Fibroblast of lung (primary cell): ENCODE results near the gene LIN52. TPM values are rescaled to one million over a fixed set of nuclear protein-coding genes. Genes with fewer than 3 reads are reported as not detected.

ENCODE experiments used
- DNase-seq, 2 donors: peaks; one replicate each; pipeline versions ENCODE4 v3.0.0 to v3.0.0-alpha.2; 2010; ENCODE audit warnings: low read depth in 2 of 2
- H2AFZ ChIP-seq: 2 replicates; pipeline ENCODE4 v1.5.1; 2012; ENCODE audit warnings: low read length, control low read depth, inconsistent platforms
- H3K27ac ChIP-seq: 2 replicates; pipeline ENCODE4 v1.5.1; 2011; ENCODE audit warnings: low read length, control low read depth; ENCODE audit not compliant: insufficient read depth
- H3K27me3 ChIP-seq: 2 replicates; pipeline ENCODE4 v1.5.1; 2011; ENCODE audit warnings: mild to moderate bottlenecking, low read length; ENCODE audit not compliant: control insufficient read depth, insufficient read depth
- H3K36me3 ChIP-seq: 2 replicates; pipeline ENCODE4 v1.5.1; 2011; ENCODE audit warnings: low read length; ENCODE audit not compliant: control insufficient read depth, insufficient read depth
- H3K4me1 ChIP-seq: 2 replicates; pipeline ENCODE4 v1.5.1; 2011; ENCODE audit warnings: low read length; ENCODE audit not compliant: control insufficient read depth, insufficient read depth; ENCODE audit errors: extremely low read depth
- H3K4me2 ChIP-seq: 2 replicates; pipeline ENCODE4 v1.5.1; 2011; ENCODE audit warnings: low read length, control low read depth; ENCODE audit not compliant: insufficient read depth; ENCODE audit errors: extremely low read depth
- H3K4me3 ChIP-seq, 4 experiments: fragments of 200-600 bp in 1 of 4; sonication (generic) in 1 of 4; replicated peaks in 1 of 4; 2 replicates each; pipeline ENCODE4 v1.5.1; 2011 to 2016; ENCODE audit warnings: low read length in 4 of 4, low read depth in 3 of 4, mild to moderate bottlenecking in 3 of 4, control low read depth in 2 of 4, inconsistent platforms in 1 of 4, mixed read lengths in 1 of 4; ENCODE audit not compliant: insufficient read depth in 1 of 4; ENCODE audit errors: control extremely low read depth in 1 of 4
- H3K79me2 ChIP-seq: 2 replicates; pipeline ENCODE4 v1.5.1; 2012; ENCODE audit warnings: mild to moderate bottlenecking, low read length, inconsistent platforms; ENCODE audit not compliant: control insufficient read depth, insufficient read depth
- H3K9ac ChIP-seq: 2 replicates; pipeline ENCODE4 v1.5.1; 2011; ENCODE audit warnings: mild to moderate bottlenecking, low read length, control low read depth; ENCODE audit not compliant: insufficient read depth
- H3K9me3 ChIP-seq: 2 replicates; pipeline ENCODE4 v1.5.1; 2012; ENCODE audit warnings: low read depth, low read length; ENCODE audit not compliant: control insufficient read depth, insufficient read depth
- H4K20me1 ChIP-seq: 2 replicates; pipeline ENCODE4 v1.5.1; 2011; ENCODE audit warnings: low read length; ENCODE audit not compliant: control insufficient read depth, insufficient read depth; ENCODE audit errors: extremely low read depth
- CTCF ChIP-seq, 2 donors: IDR thresholded peaks in 1 of 2; conservative IDR thresholded peaks in 1 of 2; 1 replicate in 1 of 2; 2 replicates in 1 of 2; pipeline ENCODE4 v1.5.1; 2011 to 2012; ENCODE audit warnings: low read length in 2 of 2, control low read depth in 1 of 2, inconsistent platforms in 1 of 2, low read depth in 1 of 2, mild to moderate bottlenecking in 1 of 2
- EZH2 ChIP-seq: IDR thresholded peaks from 2 replicates; pipeline ENCODE4 v1.5.1; 2012; ENCODE audit warnings: low read length, control low read depth, mild to moderate bottlenecking; ENCODE audit errors: missing control alignments
- polyA plus RNA-seq, 2 donors: library from polyadenylated mRNA; depleted of rRNA in 1 of 2; stranded (reverse) in 1 of 2; unstranded in 1 of 2; fragments of >200 nt; gene quantifications; 2 replicates each; pipeline ENCODE4 v1.2.1, GENCODE V29; 2011 to 2012; ENCODE audit warnings: missing spikeins in 1 of 2
- total RNA-seq: library from RNA; depleted of rRNA; stranded (reverse); fragments of >200 nt; gene quantifications from 2 replicates; pipeline ENCODE4 v1.2.1, GENCODE V29; 2014

LIN52 gene
- total and polyA plus RNA-seq, 2 donors (not counting 1 experiment from before 2014, with no cell fraction given), result 7.5 to 11.9 TPM

DNA sequence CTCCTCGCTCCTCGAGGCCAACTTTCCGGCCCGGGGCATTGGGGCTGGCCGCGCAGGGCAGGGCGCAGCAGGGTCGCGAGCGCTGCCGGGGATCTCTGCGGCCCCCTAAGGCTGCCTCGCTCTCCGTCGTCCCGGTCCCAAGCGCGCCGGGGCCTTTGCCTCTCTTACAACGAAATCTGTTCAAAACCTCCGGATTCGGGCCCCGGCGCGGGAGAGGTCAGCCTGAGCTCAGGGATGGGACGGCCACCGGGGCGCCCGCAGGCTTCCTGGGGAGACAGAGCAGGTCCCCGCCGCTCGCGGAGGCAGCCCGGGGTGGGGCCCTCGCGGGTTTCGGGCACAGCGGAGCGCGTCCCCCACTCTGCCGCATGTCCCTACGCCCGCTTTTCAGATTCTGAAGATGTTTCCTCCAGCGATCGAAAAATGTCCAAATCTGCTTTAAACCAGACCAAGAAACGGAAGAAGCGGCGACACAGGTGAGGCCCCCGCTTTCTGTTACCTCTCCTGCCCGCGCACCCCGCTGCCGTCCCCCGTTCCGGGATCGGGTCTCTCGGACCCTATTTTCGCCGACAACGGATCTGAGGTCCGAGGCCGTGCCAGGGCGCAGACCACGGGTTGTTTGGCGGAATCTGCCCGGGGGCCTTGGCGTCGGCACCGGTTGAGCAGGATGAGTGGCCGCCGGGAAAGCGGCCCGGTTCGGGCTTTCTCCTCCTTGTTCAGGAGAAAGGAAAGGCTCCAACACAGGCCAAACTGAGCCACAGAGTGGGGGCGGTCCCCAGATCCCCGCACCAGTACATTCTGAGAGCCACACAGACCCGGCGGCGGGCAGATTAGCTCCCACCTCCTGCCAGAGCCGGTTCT is 156.3 kb downstream of the LIN52 start:
- H2AFZ ChIP-seq, result no peak overlapping the region
- no peak overlapping the region for H3K4me3 ChIP-seq

GRCh38 chr14:74241652-74242017 is 156.9 kb downstream of the LIN52 start:
- no peak overlapping the region for H3K27ac ChIP-seq
- peaks cover 76% of the 10 kb centered on the region for H3K27me3 ChIP-seq
- H3K79me2 ChIP-seq, result no peaks in the 10 kb centered on the region
- peak in 1 of 2 donors; percentile 4 for DNase-seq
- no peaks in the 10 kb centered on the region for H3K4me1 ChIP-seq
- no peak overlapping the region for H3K9ac ChIP-seq
- H2AFZ ChIP-seq, result no peak overlapping the region
- no peaks in the 10 kb centered on the region for H3K9me3 ChIP-seq
- no peak overlapping the region for H3K4me2 ChIP-seq
- H4K20me1 ChIP-seq, result no peaks in the 10 kb centered on the region
- TF ChIP-seq EZH2 (peak; percentile 93), CTCF (conservative IDR thresholded peaks at IDR 0.05 in 1 of 2, IDR thresholded peaks at IDR 0.05 in 1 of 2; ENCODE audit: low read depth in 1 of 2, low read length in 2 of 2) (no peak)
- no peak overlapping the region for H3K4me3 ChIP-seq
- no peaks in the 10 kb centered on the region for H3K36me3 ChIP-seq

More for the DNA sequence above, 156.3 kb downstream of the LIN52 start:
- Histone ChIP-seq H3K36me3 (no peaks in the 10 kb centered on the region), H4K20me1 (no peaks in the 10 kb centered on the region), H3K4me2 (no peak overlapping the region), H3K4me1 (no peaks in the 10 kb centered on the region), H3K9me3 (no peaks in the 10 kb centered on the region), H3K79me2 (no peaks in the 10 kb centered on the region), H3K27me3 (peaks cover 73% of the 10 kb centered on the region), H3K27ac (no peak overlapping the region), H3K9ac (no peak overlapping the region)
- TF ChIP-seq EZH2, result peak; percentile 96
- no peak for TF ChIP-seq CTCF (conservative IDR thresholded peaks at IDR 0.05 in 1 of 2, IDR thresholded peaks at IDR 0.05 in 1 of 2; ENCODE audit: low read depth in 1 of 2, low read length in 2 of 2)
- DNase-seq, result peak in 1 of 2 donors; percentile 15

DNA sequence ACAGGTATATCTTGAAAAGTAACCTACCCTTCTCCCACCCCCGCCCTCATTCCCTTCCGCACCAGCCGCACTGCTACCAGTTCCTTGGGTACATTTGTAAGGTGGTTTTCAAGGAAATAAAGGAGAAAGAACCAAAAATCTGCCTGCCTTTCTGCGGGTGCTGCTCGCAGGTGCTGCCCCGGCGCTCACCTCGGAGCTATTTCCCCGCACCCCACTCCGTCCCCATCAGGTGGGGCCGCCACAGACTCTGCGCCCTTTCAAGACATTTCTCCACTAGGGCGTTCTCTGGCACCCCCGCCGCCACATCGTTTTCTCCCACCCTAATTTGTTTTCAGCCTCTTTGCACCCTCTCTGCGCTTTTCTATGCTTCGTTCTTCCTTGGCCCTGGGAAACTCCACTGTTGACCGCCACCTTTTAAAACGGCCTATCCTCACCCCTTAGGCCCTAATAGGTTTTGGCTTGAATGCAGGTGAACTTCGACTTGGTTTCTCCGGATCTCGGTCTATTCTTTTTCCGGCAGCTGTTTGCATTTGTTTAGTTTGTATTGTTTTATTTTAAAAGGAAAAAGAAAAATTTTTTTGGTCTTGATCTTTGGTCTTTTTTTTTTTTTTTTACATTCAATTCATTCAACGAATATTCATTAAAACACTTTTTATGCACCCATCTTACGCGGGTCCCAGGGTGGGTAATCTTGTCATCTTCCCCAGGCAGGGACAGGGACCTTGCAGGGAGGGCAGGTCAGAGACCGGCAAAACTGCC is 157.4 kb downstream of the LIN52 start:
- TF ChIP-seq CTCF (conservative IDR thresholded peaks at IDR 0.05 in 1 of 2, IDR thresholded peaks at IDR 0.05 in 1 of 2; ENCODE audit: low read depth in 1 of 2, low read length in 2 of 2) (no peak), EZH2 (no peak)
- Histone ChIP-seq H3K4me2 (no peak overlapping the region), H3K79me2 (no peaks in the 10 kb centered on the region), H3K4me1 (no peaks in the 10 kb centered on the region), H3K27ac (no peak overlapping the region), H4K20me1 (no peaks in the 10 kb centered on the region), H3K4me3 (no peak overlapping the region), H3K9me3 (no peaks in the 10 kb centered on the region), H3K9ac (no peak overlapping the region), H3K27me3 (peaks cover 77% of the 10 kb centered on the region), H2AFZ (no peak overlapping the region), H3K36me3 (no peaks in the 10 kb centered on the region)
- peak in 1 of 2 donors; percentile 4 for DNase-seq
